Testis (tissue), 2 donors: Measurements from ENCODE around the gene ANKFY1.

Source experiments
- CTCF ChIP-seq, 3 experiments: fragments of 450-650 bp in 2 of 3; fragments of 200-600 bp in 1 of 3; sonication (generic) in 1 of 3; IDR thresholded peaks; one replicate each; pipeline ENCODE4 v1.5.1; 2016 to 2019; ENCODE audit warnings: antibody characterized with exemption in 3 of 3, mild to moderate bottlenecking in 2 of 3, moderate library complexity in 1 of 3
- POLR2A ChIP-seq: fragments of 450-650 bp; IDR thresholded peaks from one replicate; pipeline ENCODE4 v1.6.1; 2017; ENCODE audit warnings: antibody characterized with exemption, mild to moderate bottlenecking, moderate library complexity

- TF ChIP-seq CTCF (IDR thresholded peaks at IDR 0.05) = no peak
- TF ChIP-seq POLR2A = no peak
Measured at GRCh38 chr17:4272972-4273368, 9.2 kb upstream of the ANKFY1 start.
